Measurements from ENCODE around the gene SLC27A3.

DNA sequence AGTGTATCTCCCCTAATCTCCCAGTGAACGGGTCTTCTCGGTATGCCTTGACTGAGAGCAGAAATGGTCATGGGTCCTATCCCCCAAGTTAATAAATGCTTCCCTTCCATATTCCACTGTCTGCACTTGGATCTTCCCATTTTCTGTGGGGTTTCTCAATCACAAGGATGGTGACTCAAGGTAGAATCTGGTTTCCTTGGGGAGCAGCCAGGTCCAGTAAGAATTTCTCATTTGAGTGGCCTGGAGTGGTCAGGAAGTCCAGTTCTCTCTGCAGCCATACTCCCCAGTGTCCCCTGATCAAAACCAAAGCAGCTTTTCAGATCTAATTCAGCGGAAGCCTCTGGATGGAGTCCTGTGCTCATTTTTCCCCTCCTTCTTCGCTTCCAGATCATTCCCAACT, 14.8 kb upstream of the SLC27A3 start:
- TF ChIP-seq, protein P1, sequence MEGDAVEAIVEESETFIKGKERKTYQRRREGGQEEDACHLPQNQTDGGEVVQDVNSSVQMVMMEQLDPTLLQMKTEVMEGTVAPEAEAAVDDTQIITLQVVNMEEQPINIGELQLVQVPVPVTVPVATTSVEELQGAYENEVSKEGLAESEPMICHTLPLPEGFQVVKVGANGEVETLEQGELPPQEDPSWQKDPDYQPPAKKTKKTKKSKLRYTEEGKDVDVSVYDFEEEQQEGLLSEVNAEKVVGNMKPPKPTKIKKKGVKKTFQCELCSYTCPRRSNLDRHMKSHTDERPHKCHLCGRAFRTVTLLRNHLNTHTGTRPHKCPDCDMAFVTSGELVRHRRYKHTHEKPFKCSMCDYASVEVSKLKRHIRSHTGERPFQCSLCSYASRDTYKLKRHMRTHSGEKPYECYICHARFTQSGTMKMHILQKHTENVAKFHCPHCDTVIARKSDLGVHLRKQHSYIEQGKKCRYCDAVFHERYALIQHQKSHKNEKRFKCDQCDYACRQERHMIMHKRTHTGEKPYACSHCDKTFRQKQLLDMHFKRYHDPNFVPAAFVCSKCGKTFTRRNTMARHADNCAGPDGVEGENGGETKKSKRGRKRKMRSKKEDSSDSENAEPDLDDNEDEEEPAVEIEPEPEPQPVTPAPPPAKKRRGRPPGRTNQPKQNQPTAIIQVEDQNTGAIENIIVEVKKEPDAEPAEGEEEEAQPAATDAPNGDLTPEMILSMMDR (IDR thresholded peaks at IDR 0.05): no peak
- TF ChIP-seq POLR2A (IDR thresholded peaks at IDR 0.05): no peak

Measured in uterus (tissue), 2 donors.